Stimulated activated CD4-positive, alpha-beta T cell treated with anti-CD3 and anti-CD28 coated beads, Interleukin-1b, Interleukin-23, amount 100 ng/mL, for 1 hour (primary cell): ENCODE results near the gene FTCDNL1.

ENCODE experiments used
- DNase-seq, 2 donors: peaks; one replicate each; pipeline ENCODE4 v3.0.0-alpha.2; 2020; ENCODE audit warnings: low read depth in 2 of 2

Gene FTCDNL1

DNA sequence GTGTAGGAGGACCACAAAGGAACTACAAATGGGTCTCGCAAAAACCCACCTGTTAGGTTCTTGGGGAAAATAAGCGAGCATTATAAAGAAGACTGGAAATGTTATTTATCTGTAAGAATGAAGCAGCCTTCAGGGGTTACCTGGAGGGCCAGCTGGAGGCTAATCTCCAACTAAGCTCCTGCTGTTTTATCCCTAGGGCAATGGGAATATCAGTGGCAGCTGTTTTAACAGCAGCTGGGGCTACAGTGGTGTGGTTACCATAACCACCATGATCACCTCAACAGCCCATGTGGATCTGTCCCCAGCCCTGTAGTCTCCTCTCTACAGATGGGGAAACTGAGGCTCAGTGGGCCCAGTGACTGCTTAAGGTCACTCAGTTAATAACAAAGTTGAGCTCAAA lies 108.1 kb downstream of the FTCDNL1 start:
- no peak for DNase-seq

DNA sequence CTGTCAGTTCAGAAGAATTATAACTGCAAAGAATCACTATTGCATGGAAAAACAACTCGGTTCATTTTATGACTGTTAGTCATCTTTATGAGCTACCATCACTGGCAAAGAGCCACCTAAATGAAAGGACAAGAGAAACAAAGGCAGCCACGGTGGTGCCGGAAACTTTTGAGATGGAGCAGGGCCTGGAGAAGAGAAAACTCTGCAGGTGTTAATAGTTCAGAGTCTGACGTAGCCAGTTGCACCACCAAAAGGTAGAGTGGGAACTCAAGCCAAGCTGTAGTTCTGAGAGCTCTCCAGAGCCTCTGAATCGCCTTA lies 110.9 kb downstream of the FTCDNL1 start:
- DNase-seq, result no peak

DNA sequence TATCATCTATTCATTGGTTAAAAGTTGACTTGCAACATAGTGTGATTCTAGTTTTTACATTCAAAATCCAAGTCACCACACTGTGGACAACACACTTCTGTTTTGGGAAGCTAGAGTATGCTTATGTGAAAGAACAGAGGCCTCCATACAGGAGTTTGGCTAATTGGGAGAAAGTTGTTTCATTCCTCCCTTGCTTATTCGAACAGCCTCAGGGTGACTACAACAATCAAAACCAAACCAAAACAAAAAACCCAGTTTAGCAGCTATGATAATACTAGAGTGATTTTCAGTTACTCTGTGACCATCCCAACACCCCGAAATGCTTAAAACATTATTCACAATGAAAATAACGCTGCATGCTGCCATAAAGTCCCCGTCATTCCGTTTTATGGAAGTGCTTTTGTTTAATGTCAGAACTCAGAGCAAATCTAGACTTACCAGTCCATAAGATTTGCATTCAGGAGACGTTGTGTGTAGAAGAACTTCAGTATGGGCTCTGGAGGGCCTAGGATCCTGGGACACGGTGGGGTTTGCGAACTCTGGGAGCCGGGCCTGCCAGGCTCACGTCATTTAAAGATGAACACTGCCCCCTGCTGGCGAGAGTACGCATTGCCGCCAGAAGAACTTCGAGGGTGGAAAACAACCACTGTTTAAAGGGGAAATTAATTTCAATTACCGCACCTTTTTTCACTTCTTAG lies 111.4 kb downstream of the FTCDNL1 start:
- DNase-seq, result peak; percentile 9 to 46

DNA sequence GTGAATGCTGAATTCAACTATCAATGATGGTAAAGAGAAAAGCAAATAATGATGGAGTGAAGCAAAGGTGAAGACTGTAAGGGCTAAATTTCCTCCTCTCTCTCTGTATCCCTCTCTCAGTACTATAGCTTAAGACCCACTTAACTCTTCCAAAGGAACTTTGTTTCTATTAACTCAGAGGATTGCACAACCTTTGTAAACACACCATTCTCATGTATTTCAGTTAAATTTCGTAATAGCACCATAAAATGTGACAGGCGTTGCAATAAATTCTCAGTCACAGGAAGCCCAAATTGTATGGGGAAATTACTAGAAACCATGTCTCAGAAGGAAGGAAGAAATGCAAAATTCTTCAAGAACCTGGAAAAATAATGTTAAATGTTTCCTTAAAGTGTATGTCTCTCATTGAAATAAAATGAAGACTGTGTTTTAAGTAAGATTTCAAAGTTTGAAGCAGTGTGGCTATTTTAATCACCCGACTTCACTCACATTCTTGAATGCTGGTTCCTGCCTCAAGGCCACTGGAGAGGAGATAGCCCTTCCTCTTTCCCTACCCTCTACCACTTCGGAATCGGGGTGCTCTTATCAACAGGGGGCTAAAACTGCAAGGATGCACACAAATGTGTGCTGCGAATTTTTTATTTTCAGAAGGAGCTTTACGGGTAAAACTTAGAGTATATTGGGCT lies 112.1 kb downstream of the FTCDNL1 start:
- no peak for DNase-seq

DNA sequence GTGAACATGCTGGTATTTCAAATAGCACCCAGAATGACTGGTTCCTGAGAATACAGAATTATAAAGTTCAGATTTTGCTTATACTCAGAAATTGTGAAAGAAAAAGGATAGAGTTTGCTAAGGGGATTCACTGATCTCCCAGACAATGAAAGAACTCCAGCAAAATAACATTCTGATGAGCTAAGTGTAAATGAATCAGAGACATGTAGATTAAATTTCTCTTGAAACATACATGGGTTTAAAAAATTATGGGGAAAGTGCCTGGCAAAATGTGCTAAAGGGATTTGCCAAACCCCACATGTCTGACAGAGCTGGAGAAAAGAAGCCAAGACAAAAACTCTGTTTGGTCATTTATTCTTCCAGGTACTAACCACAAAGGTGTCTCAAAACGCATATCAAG lies 116.3 kb downstream of the FTCDNL1 start:
- no peak for DNase-seq

DNA sequence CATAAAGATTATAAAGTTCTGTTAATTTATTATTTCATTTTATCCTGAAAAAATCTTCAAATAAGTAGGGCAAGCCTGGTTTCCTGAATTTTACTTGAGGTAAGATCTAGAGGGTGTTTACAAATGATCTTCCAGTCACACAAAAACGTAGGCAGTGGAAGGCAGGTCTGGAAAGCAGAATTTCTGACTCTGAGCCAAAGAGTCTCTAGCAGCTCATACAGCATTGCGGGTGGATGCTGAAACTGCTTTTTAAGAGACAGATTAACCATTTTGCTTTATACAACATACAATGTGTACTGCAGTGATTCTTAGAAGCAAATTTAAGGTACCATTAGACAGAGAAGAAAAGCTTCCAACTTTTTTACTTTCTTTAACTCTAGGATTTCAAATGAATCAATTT lies 117.0 kb downstream of the FTCDNL1 start:
- DNase-seq, result no peak

DNA sequence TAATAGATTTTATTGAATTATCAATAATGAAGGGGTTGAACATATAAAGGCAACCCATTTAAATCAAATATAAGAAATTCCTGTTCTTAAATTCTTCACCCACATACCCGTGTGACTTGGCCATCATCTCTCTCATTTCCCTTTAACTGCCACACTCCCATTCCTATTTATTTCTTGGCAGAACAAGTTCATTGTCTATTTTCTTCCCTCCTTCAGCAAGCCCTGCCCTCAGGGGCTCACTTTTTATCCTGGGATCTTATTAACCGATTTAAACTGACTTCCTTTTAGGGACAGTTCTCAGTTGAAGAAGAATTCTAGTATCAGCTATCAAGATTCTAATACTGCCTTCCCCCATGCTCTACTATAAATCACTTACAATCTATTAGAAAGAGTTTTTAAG lies 123.2 kb downstream of the FTCDNL1 start:
- DNase-seq, result no peak

DNA sequence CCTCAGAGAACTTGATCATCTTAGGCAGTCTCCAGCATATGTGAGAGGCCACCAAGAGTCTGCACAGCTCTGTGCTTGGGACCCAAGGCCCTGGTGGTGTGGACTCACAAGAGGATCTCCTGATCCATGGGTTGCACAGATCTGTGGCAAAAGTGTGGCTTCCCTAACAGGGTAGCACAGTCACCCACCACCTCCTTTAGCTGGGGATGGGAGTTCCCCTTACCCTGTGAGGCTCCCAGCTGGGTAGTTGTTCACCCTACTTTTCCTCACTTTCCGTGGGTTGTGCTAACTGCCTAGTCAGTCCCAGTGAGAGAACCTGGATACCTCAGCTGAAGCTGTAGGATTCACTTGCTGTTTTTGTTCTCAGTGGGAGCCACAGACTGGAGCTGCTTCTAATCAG lies 123.7 kb downstream of the FTCDNL1 start:
- DNase-seq, result no peak

DNA sequence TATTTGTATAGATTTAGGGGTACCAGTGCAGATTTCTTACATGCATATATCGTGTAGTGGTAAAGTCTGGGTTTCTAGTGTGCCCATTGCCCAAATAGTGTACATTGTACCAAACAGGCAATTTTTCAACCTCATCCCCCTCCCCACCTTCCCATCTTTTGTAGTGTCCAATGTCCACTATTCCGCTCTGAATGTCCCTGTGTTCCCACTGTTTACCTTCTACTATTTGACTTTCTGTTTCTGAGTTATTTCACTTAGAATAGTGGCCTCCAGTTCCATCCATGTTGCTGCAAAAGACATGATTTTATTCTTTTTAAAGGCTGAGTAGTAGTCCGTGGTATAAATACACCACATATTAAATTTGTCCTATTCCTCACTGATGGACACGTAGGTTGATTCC lies 132.9 kb downstream of the FTCDNL1 start:
- DNase-seq, result no peak

DNA sequence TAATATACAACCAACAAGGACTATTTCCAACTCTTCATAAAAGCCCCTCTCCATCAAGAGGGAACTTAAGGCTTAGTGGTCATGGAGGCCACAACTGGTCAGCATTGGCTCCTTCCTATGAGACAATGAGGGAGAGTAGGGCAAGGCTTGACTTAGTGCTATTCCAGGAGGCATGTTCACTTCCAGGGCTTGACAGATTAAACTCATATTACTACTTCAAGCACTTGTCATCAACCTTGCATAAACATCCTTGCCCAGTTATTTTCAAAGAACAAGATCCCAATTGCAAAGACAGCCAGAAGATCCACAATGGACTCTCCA lies 133.4 kb downstream of the FTCDNL1 start:
- no peak for DNase-seq

DNA sequence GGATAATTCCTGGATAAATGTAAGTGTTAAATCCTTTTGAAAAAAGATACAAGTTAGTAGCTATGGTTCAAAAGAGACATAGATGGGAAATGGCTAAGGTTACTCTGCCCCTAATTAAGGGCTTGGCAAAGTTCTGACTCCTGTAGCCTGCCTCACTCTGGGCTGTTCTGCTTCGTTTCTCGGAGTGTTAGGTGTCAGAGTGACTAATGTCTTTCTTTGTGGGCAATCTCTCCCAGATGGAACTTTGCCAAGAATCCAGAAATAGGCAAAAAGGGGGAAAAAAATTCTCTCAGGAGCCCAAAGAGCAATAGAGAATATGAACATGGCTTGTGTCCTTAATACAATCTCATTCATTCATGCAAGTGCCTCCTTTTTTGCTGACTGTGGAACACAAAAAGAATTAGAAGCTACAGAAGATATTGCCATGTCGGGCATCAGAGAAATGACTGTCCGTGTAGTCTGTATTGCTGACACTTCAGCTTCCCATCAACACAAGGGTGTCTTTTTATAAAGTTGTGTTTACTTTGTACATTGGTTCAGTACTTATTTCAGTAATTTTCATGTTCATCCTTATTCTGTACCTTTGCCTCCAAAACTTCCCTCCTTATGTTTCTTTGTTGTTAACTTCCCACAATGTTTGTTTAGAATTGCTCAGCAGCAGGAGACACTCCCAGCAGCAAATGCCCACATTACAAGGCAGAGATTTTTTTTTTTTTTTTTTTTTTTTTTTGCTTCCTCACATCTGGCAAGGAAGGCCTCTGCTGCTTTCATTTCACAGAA lies 134.0 kb downstream of the FTCDNL1 start:
- no peak for DNase-seq

DNA sequence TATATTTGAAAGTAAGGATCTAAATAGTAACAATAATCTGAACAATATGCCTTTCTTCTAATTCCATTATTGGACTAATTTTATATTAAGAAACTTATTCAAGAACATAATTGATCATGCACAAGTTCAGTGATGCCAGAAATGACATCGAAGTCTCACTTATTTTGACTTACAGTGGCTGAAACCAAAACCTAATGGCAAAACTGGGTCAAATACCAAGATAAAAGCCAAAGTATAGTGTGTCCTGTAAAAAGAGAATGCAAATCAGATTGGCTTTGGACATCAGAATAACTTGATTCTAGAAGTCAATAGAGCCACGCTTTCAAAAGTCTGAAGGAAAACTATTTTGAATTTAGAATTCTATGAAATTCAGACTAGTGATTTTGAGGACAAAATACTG lies 137.2 kb downstream of the FTCDNL1 start:
- DNase-seq, result no peak

DNA sequence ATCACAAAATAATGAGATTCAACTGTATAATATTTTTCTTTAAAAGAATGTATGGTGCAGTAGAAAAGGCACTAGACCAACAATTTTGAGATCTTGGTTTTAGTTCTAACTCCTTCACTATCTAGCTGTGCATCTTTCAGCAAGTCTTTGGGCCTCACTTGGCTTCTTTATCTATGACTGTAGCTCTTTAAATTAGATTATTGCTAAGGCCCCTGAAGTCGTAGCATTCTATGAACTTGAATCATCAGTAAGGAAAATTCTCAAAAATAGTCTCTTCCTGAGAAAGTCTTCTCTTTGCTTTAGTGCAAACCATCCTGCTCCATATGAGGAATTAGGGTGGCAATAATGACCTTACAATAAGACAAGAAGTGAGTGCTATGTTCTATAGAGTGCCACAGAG lies 140.4 kb downstream of the FTCDNL1 start:
- DNase-seq, result no peak
